GM21390 (cell line): ENCODE results near the gene SLC45A1.

Experiments used
- ATAC-seq: cut with Tn5 transposase; IDR thresholded peaks from one replicate; pipeline ENCODE4 v1.9.1; 2021; ENCODE audit not compliant: unreplicated experiment

SLC45A1 gene

GRCh38 chr1:8334106-8334851, 16.4 kb downstream of the SLC45A1 start:
- no peak for ATAC-seq

- ATAC-seq, result no peak
Observed at GRCh38 chr1:8335246-8335645, 17.3 kb downstream of the SLC45A1 start.

GRCh38 chr1:8337776-8338525, 20.0 kb downstream of the SLC45A1 start:
- no peak for ATAC-seq

- ATAC-seq, result no peak
Observed at GRCh38 chr1:8338526-8339202, 20.8 kb downstream of the SLC45A1 start.

GRCh38 chr1:8339203-8339600, 21.3 kb downstream of the SLC45A1 start:
- no peak for ATAC-seq

GRCh38 chr1:8340448-8340847, 22.5 kb downstream of the SLC45A1 start:
- no peak for ATAC-seq

GRCh38 chr1:8342325-8342724, 24.4 kb downstream of the SLC45A1 start:
- ATAC-seq, result no peak

- ATAC-seq, result no peak
Observed at GRCh38 chr1:8343044-8343443, 25.1 kb downstream of the SLC45A1 start.

- ATAC-seq, result no peak
Observed at GRCh38 chr1:8343464-8344001, 25.6 kb downstream of the SLC45A1 start.

GRCh38 chr1:8344893-8345507, 27.1 kb downstream of the SLC45A1 start:
- ATAC-seq, result no peak

GRCh38 chr1:8345621-8346415, 27.9 kb downstream of the SLC45A1 start:
- ATAC-seq, result no peak

GRCh38 chr1:8347635-8348034, 29.7 kb downstream of the SLC45A1 start:
- no peak for ATAC-seq

GRCh38 chr1:8348047-8348776, 30.3 kb downstream of the SLC45A1 start:
- ATAC-seq, result no peak

- no peak for ATAC-seq
Observed at GRCh38 chr1:8348777-8349472, 31.0 kb downstream of the SLC45A1 start.

- no peak for ATAC-seq
Observed at GRCh38 chr1:8349473-8349865, 31.6 kb downstream of the SLC45A1 start.

GRCh38 chr1:8349961-8350360, 32.0 kb downstream of the SLC45A1 start:
- no peak for ATAC-seq

GRCh38 chr1:8350914-8351684, 33.2 kb downstream of the SLC45A1 start:
- ATAC-seq, result no peak

- no peak for ATAC-seq
Observed at GRCh38 chr1:8351693-8352470, 34.0 kb downstream of the SLC45A1 start.
